Panc1 (cell line): ENCODE data around the gene IGSF23.

ENCODE experiments used
- CTCF ChIP-seq: fragments of 450-650 bp; IDR thresholded peaks from 2 replicates; pipeline ENCODE4 v1.5.1; 2017; ENCODE audit warnings: mild to moderate bottlenecking
- REST ChIP-seq, 2 experiments: IDR thresholded peaks; 2 replicates each; pipeline ENCODE4 v1.6.1; 2011 to 2012; ENCODE audit warnings: low read depth in 2 of 2, control low read depth in 1 of 2, low read length in 1 of 2, mild to moderate bottlenecking in 1 of 2, moderate library complexity in 1 of 2; ENCODE audit not compliant: insufficient read depth in 1 of 2
- SIN3A ChIP-seq: IDR thresholded peaks from 2 replicates; pipeline ENCODE4 v1.6.1; 2012; ENCODE audit warnings: low read depth, mild to moderate bottlenecking, low read length, moderate library complexity, borderline replicate concordance; ENCODE audit not compliant: insufficient read depth

- TF ChIP-seq SIN3A (no peak), CTCF (no peak), REST (IDR thresholded peaks at IDR 0.05; ENCODE audit: insufficient read depth in 1 of 2, low read depth in 2 of 2, low read length in 1 of 2) (no peak)
Measured at GRCh38 chr19:44658069-44658733, 44.8 kb downstream of the IGSF23 start.
